ENCODE measurements around the gene CARD19.
"Not testable (repeated sequence)": the region's sequence is repeated elsewhere in the genome, so short reads cannot be mapped to it uniquely, and the experiment has no call there.

Gene CARD19

GRCh38 chr9:93114169-93114983 is 18.4 kb downstream of the CARD19 start:
- Histone ChIP-seq H3K27me3 (ENCODE audit: control insufficient read depth, insufficient read depth, low read length, poor library complexity, severe bottlenecking) (no peaks in the 10 kb centered on the region), H3K4me1 (ENCODE audit: control insufficient read depth, insufficient read depth, low read length) (no peaks in the 10 kb centered on the region), H3K36me3 (ENCODE audit: control insufficient read depth, insufficient read depth, low read length) (no peaks in the 10 kb centered on the region), H3K4me3 (ENCODE audit: insufficient read depth, low read depth, low read length) (no peak overlapping the region), H3K27ac (ENCODE audit: insufficient read depth, low read depth, low read length, poor library complexity, severe bottlenecking) (no peak overlapping the region), H3K9me3 (ENCODE audit: control insufficient read depth, low read length) (no peaks in the 10 kb centered on the region)
- 89 to 90% methylated on average over 17 of the region's 17 CpGs for WGBS, 2 experiments

- no peak overlapping the region for H3K27ac ChIP-seq (ENCODE audit: insufficient read depth, low read depth, low read length, poor library complexity, severe bottlenecking)
- H3K9me3 ChIP-seq (ENCODE audit: control insufficient read depth, low read length), result no peaks in the 10 kb centered on the region
- H3K27me3 ChIP-seq (ENCODE audit: control insufficient read depth, insufficient read depth, low read length, poor library complexity, severe bottlenecking), result no peaks in the 10 kb centered on the region
- no peaks in the 10 kb centered on the region for H3K36me3 ChIP-seq (ENCODE audit: control insufficient read depth, insufficient read depth, low read length)
- WGBS, 2 experiments, result 86 to 92% methylated on average over 5 of the region's 5 CpGs
- H3K4me1 ChIP-seq (ENCODE audit: control insufficient read depth, insufficient read depth, low read length), result no peaks in the 10 kb centered on the region
- H3K4me3 ChIP-seq (ENCODE audit: insufficient read depth, low read depth, low read length), result no peak overlapping the region
These were observed 18.9 kb downstream of the CARD19 start for GRCh38 chr9:93114984-93115335.

GRCh38 chr9:93115486-93116071 is 19.6 kb downstream of the CARD19 start:
- H3K9me3 ChIP-seq (ENCODE audit: control insufficient read depth, low read length), result no peaks in the 10 kb centered on the region
- H3K27me3 ChIP-seq (ENCODE audit: control insufficient read depth, insufficient read depth, low read length, poor library complexity, severe bottlenecking), result no peaks in the 10 kb centered on the region
- no peaks in the 10 kb centered on the region for H3K4me1 ChIP-seq (ENCODE audit: control insufficient read depth, insufficient read depth, low read length)
- H3K4me3 ChIP-seq (ENCODE audit: insufficient read depth, low read depth, low read length), result no peak overlapping the region
- no peak overlapping the region for H3K27ac ChIP-seq (ENCODE audit: insufficient read depth, low read depth, low read length, poor library complexity, severe bottlenecking)
- 47 to 62% methylated on average over 3 of the region's 3 CpGs for WGBS, 2 experiments
- H3K36me3 ChIP-seq (ENCODE audit: control insufficient read depth, insufficient read depth, low read length), result no peaks in the 10 kb centered on the region

- Histone ChIP-seq H3K27me3 (ENCODE audit: control insufficient read depth, insufficient read depth, low read length, poor library complexity, severe bottlenecking) (no peaks in the 10 kb centered on the region), H3K4me1 (ENCODE audit: control insufficient read depth, insufficient read depth, low read length) (no peaks in the 10 kb centered on the region), H3K4me3 (ENCODE audit: insufficient read depth, low read depth, low read length) (no peak overlapping the region), H3K36me3 (ENCODE audit: control insufficient read depth, insufficient read depth, low read length) (no peaks in the 10 kb centered on the region), H3K27ac (ENCODE audit: insufficient read depth, low read depth, low read length, poor library complexity, severe bottlenecking) (no peak overlapping the region), H3K9me3 (ENCODE audit: control insufficient read depth, low read length) (no peaks in the 10 kb centered on the region)
- 66 to 68% methylated on average over 17 of the region's 17 CpGs for WGBS, 2 experiments
These were observed 20.3 kb downstream of the CARD19 start for GRCh38 chr9:93116072-93116961.

- WGBS, 2 experiments, result 90 to 92% methylated on average over 9 of the region's 9 CpGs
- H3K27me3 ChIP-seq (ENCODE audit: control insufficient read depth, insufficient read depth, low read length, poor library complexity, severe bottlenecking); H3K4me1 ChIP-seq (ENCODE audit: control insufficient read depth, insufficient read depth, low read length); H3K9me3 ChIP-seq (ENCODE audit: control insufficient read depth, low read length); H3K4me3 ChIP-seq (ENCODE audit: insufficient read depth, low read depth, low read length); H3K27ac ChIP-seq (ENCODE audit: insufficient read depth, low read depth, low read length, poor library complexity, severe bottlenecking); H3K36me3 ChIP-seq (ENCODE audit: control insufficient read depth, insufficient read depth, low read length): not testable (repeated sequence)
These were observed 21.5 kb downstream of the CARD19 start for GRCh38 chr9:93117521-93117920.

- Histone ChIP-seq H3K27me3 (ENCODE audit: control insufficient read depth, insufficient read depth, low read length, poor library complexity, severe bottlenecking) (no peaks in the 10 kb centered on the region), H3K27ac (ENCODE audit: insufficient read depth, low read depth, low read length, poor library complexity, severe bottlenecking) (no peak overlapping the region), H3K36me3 (ENCODE audit: control insufficient read depth, insufficient read depth, low read length) (no peaks in the 10 kb centered on the region), H3K9me3 (ENCODE audit: control insufficient read depth, low read length) (no peaks in the 10 kb centered on the region), H3K4me3 (ENCODE audit: insufficient read depth, low read depth, low read length) (no peak overlapping the region), H3K4me1 (ENCODE audit: control insufficient read depth, insufficient read depth, low read length) (no peaks in the 10 kb centered on the region)
- WGBS, 2 experiments, result 89 to 90% methylated on average over 12 of the region's 12 CpGs
These were observed 22.2 kb downstream of the CARD19 start for GRCh38 chr9:93117924-93118862.

GRCh38 chr9:93118863-93119702 is 23.1 kb downstream of the CARD19 start:
- 93 to 94% methylated on average over 12 of the region's 12 CpGs for WGBS, 2 experiments
- Histone ChIP-seq H3K9me3 (ENCODE audit: control insufficient read depth, low read length) (no peaks in the 10 kb centered on the region), H3K36me3 (ENCODE audit: control insufficient read depth, insufficient read depth, low read length) (no peaks in the 10 kb centered on the region), H3K4me3 (ENCODE audit: insufficient read depth, low read depth, low read length) (no peak overlapping the region), H3K27ac (ENCODE audit: insufficient read depth, low read depth, low read length, poor library complexity, severe bottlenecking) (no peak overlapping the region), H3K4me1 (ENCODE audit: control insufficient read depth, insufficient read depth, low read length) (no peaks in the 10 kb centered on the region), H3K27me3 (ENCODE audit: control insufficient read depth, insufficient read depth, low read length, poor library complexity, severe bottlenecking) (no peaks in the 10 kb centered on the region)

- Histone ChIP-seq H3K4me1 (ENCODE audit: control insufficient read depth, insufficient read depth, low read length) (no peaks in the 10 kb centered on the region), H3K27ac (ENCODE audit: insufficient read depth, low read depth, low read length, poor library complexity, severe bottlenecking) (no peak overlapping the region), H3K4me3 (ENCODE audit: insufficient read depth, low read depth, low read length) (no peak overlapping the region), H3K27me3 (ENCODE audit: control insufficient read depth, insufficient read depth, low read length, poor library complexity, severe bottlenecking) (no peaks in the 10 kb centered on the region), H3K9me3 (ENCODE audit: control insufficient read depth, low read length) (no peaks in the 10 kb centered on the region), H3K36me3 (ENCODE audit: control insufficient read depth, insufficient read depth, low read length) (no peaks in the 10 kb centered on the region)
- 90 to 93% methylated on average over 5 of the region's 5 CpGs for WGBS, 2 experiments
These were observed 23.6 kb downstream of the CARD19 start for GRCh38 chr9:93119703-93119952.
